ENCODE measurements around the gene CLDN6. TPM values are rescaled to one million over a fixed set of nuclear protein-coding genes. Genes with fewer than 3 reads are reported as not detected.

Gene CLDN6
- total and polyA plus RNA-seq, 2 of the 13 experiments (the other 11 are each of a cell fraction or from before 2014, with no cell fraction given) = 5.9 to 7.6 TPM

GRCh38 chr16:3023669-3024478 is 5.9 kb upstream of the CLDN6 start, which contains the start of the genes HCFC1R1 and THOC6 (continued):
- TF ChIP-seq ZNF34 (CRISPR knock-in tag; IDR thresholded peaks at IDR 0.05; ENCODE audit: borderline replicate concordance) (no peak), ZNF280B (CRISPR knock-in tag; IDR thresholded peaks at IDR 0.05; ENCODE audit: borderline replicate concordance) (no peak), HNRNPUL1 (IDR thresholded peaks at IDR 0.05; ENCODE audit: low read depth, low read length) (peak; percentile 69; the same call in 1 of the 2 replicates), UBTF (CRISPR knock-in tag; IDR thresholded peaks at IDR 0.05) (peak; percentile 35; the same call in 1 of the 2 replicates), PRMT3 (CRISPR knock-in tag; IDR thresholded peaks at IDR 0.05; ENCODE audit: borderline replicate concordance, low read depth) (0 out of 2 replicates have a peak, but pooled peaks have one; percentile 44), ZNF652 (CRISPR knock-in tag; IDR thresholded peaks at IDR 0.05; ENCODE audit: borderline replicate concordance, low read depth) (0 out of 2 replicates have a peak, but pooled peaks have one; percentile 28), HNF1B (CRISPR knock-in tag; IDR thresholded peaks at IDR 0.05) (peak; percentile 86), GFI1 (CRISPR knock-in tag; IDR thresholded peaks at IDR 0.05; ENCODE audit: borderline replicate concordance) (peak; percentile 55; the same call in 1 of the 2 replicates), ZNF674 (CRISPR knock-in tag; IDR thresholded peaks at IDR 0.05; ENCODE audit: low read depth) (no peak), MEF2D (CRISPR knock-in tag; IDR thresholded peaks at IDR 0.05) (peak; percentile 83; the same call in 1 of the 2 replicates), MAZ (IDR thresholded peaks at IDR 0.05; ENCODE audit: borderline replicate concordance, low read depth, low read length) (0 out of 2 replicates have a peak, but pooled peaks have one; percentile 58), MAZ (CRISPR knock-in tag; IDR thresholded peaks at IDR 0.05; ENCODE audit: low read depth) (peak; percentile 81), NONO (IDR thresholded peaks at IDR 0.05) (no peak), NONO (CRISPR knock-in tag; conservative IDR thresholded peaks at IDR 0.05) (peak; percentile 79), SNRNP70 (IDR thresholded peaks at IDR 0.05; ENCODE audit: low read depth, low read length) (no peak), BHLHE40 (IDR thresholded peaks at IDR 0.05; ENCODE audit: low read length) (peak; percentile 70), YEATS2 (CRISPR knock-in tag; IDR thresholded peaks at IDR 0.05; ENCODE audit: borderline replicate concordance) (peak; percentile 73; the same call in 1 of the 2 replicates)
- TF ChIP-seq, protein P1, sequence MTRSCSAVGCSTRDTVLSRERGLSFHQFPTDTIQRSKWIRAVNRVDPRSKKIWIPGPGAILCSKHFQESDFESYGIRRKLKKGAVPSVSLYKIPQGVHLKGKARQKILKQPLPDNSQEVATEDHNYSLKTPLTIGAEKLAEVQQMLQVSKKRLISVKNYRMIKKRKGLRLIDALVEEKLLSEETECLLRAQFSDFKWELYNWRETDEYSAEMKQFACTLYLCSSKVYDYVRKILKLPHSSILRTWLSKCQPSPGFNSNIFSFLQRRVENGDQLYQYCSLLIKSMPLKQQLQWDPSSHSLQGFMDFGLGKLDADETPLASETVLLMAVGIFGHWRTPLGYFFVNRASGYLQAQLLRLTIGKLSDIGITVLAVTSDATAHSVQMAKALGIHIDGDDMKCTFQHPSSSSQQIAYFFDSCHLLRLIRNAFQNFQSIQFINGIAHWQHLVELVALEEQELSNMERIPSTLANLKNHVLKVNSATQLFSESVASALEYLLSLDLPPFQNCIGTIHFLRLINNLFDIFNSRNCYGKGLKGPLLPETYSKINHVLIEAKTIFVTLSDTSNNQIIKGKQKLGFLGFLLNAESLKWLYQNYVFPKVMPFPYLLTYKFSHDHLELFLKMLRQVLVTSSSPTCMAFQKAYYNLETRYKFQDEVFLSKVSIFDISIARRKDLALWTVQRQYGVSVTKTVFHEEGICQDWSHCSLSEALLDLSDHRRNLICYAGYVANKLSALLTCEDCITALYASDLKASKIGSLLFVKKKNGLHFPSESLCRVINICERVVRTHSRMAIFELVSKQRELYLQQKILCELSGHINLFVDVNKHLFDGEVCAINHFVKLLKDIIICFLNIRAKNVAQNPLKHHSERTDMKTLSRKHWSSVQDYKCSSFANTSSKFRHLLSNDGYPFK (CRISPR knock-in tag; IDR thresholded peaks at IDR 0.05; ENCODE audit: borderline replicate concordance) = peak; percentile 77; the same call in 1 of the 2 replicates
- TF ChIP-seq, protein P2, sequence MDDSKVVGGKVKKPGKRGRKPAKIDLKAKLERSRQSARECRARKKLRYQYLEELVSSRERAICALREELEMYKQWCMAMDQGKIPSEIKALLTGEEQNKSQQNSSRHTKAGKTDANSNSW (CRISPR knock-in tag; IDR thresholded peaks at IDR 0.05; ENCODE audit: borderline replicate concordance) = peak; percentile 93
